A673 (cell line): Measurements from ENCODE around the gene ANKRD16. TPM values are rescaled to one million over a fixed set of nuclear protein-coding genes. Genes with fewer than 3 reads are reported as not detected.

Experiments used
- BruUV-seq: library from RNA; stranded (reverse); fragments of 400-500 nt; replicated peaks from 2 replicates; lab custom pipeline; 2021; lab: Mats Ljungman, UMichigan
- CTCF ChIA-PET: fragments of 300-600 bp; sonication (Branson Sonifier 250); formaldehyde crosslinking; loops from one replicate; lab custom pipeline; 2022; ENCODE audit warnings: antibody characterized with exemption; lab: Charles Lee
- POLR2A ChIA-PET: fragments of 300-600 bp; sonication (Branson Sonifier 250); formaldehyde crosslinking; loops from one replicate; lab custom pipeline; 2022; ENCODE audit warnings: antibody characterized with exemption; ENCODE audit not compliant: low non-redundant PET; lab: Charles Lee
- DNase-seq: peaks from one replicate; pipeline ENCODE4 v3.0.0-alpha.2; 2015; ENCODE audit warnings: low spot score
- H3K27ac ChIP-seq: fragments of 200-600 bp; sonication (generic); 2 replicates; pipeline ENCODE4 v1.5.1; 2016; ENCODE audit warnings: mixed run types, low read depth, mild to moderate bottlenecking, mixed read lengths, antibody characterized with exemption, low read length; ENCODE audit not compliant: poor library complexity, severe bottlenecking
- H3K27me3 ChIP-seq: fragments of 200-600 bp; sonication (generic); replicated peaks from 2 replicates; pipeline ENCODE4 v1.6.1; 2017; ENCODE audit warnings: mixed run types, low read depth, mild to moderate bottlenecking, mixed read lengths, antibody characterized with exemption, low read length; ENCODE audit not compliant: insufficient read depth, poor library complexity
- H3K36me3 ChIP-seq: fragments of 200-600 bp; sonication (generic); 2 replicates; pipeline ENCODE4 v1.6.1; 2016; ENCODE audit warnings: mixed run types, mild to moderate bottlenecking, mixed read lengths, antibody characterized with exemption, low read length; ENCODE audit not compliant: insufficient read depth, poor library complexity, severe bottlenecking
- H3K4me1 ChIP-seq: fragments of 200-600 bp; sonication (generic); 2 replicates; pipeline ENCODE4 v1.6.1; 2017; ENCODE audit warnings: mixed run types, mild to moderate bottlenecking, mixed read lengths, antibody characterized with exemption, low read length; ENCODE audit not compliant: insufficient read depth, poor library complexity, severe bottlenecking
- H3K4me3 ChIP-seq: fragments of 200-600 bp; sonication (generic); 2 replicates; pipeline ENCODE4 v1.5.1; 2016; ENCODE audit warnings: low read depth, mixed run types, mild to moderate bottlenecking, mixed read lengths, low read length; ENCODE audit not compliant: poor library complexity, severe bottlenecking
- H3K9me3 ChIP-seq: fragments of 200-600 bp; sonication (generic); 2 replicates; pipeline ENCODE4 v1.6.1; 2016; ENCODE audit warnings: mixed run types, low read depth, mild to moderate bottlenecking, mixed read lengths, antibody characterized with exemption, low read length; ENCODE audit not compliant: poor library complexity, severe bottlenecking
- EZH2 ChIP-seq: fragments of 200-600 bp; sonication (generic); IDR thresholded peaks from 2 replicates; pipeline ENCODE4 v1.6.1; 2017; ENCODE audit warnings: borderline replicate concordance, low read depth, mild to moderate bottlenecking, mixed read lengths, antibody characterized with exemption, low read length; ENCODE audit not compliant: poor library complexity, severe bottlenecking
- intact Hi-C: fragments of 100-400 bp; cut with micrococcal nuclease; formaldehyde crosslinking; loops from one replicate; pipeline ENCODE4 v1.10.0; 2022; ENCODE audit not compliant: unreplicated experiment
- total RNA-seq: library from RNA; stranded (reverse); gene quantifications from 2 replicates; pipeline ENCODE4 v1.2.3, GENCODE V29; 2021
- TF ChIP-seq, protein P1 (sequence below): fragments of 300-800, 200-600 bp; sonication (generic); conservative IDR thresholded peaks from 2 replicates; pipeline ENCODE4 v1.5.1; 2017; ENCODE audit warnings: low read depth, mild to moderate bottlenecking, antibody characterized with exemption, low read length, moderate library complexity, mixed read lengths

The ANKRD16 gene
- total RNA-seq, 1 experiment from 2014 or later: 16.2 TPM

GRCh38 chr10:5929442-5929841 lies 39.7 kb upstream of the ANKRD16 start:
- no peaks in the 10 kb centered on the region for H3K9me3 ChIP-seq
- ChIA-PET CTCF (no interaction called here), POLR2A (no interaction called here)
- intact Hi-C loops: no loop called here
- DNase-seq: no peak
- H3K4me3 ChIP-seq: no peak overlapping the region
- H3K27me3 ChIP-seq: no peaks in the 10 kb centered on the region
- no peaks in the 10 kb centered on the region for H3K4me1 ChIP-seq
- H3K27ac ChIP-seq: no peak overlapping the region
- TF ChIP-seq, protein P1, sequence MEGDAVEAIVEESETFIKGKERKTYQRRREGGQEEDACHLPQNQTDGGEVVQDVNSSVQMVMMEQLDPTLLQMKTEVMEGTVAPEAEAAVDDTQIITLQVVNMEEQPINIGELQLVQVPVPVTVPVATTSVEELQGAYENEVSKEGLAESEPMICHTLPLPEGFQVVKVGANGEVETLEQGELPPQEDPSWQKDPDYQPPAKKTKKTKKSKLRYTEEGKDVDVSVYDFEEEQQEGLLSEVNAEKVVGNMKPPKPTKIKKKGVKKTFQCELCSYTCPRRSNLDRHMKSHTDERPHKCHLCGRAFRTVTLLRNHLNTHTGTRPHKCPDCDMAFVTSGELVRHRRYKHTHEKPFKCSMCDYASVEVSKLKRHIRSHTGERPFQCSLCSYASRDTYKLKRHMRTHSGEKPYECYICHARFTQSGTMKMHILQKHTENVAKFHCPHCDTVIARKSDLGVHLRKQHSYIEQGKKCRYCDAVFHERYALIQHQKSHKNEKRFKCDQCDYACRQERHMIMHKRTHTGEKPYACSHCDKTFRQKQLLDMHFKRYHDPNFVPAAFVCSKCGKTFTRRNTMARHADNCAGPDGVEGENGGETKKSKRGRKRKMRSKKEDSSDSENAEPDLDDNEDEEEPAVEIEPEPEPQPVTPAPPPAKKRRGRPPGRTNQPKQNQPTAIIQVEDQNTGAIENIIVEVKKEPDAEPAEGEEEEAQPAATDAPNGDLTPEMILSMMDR: no peak
- TF ChIP-seq EZH2: no peak
- no TSS peak for BruUV-seq
- peaks cover 65% of the 10 kb centered on the region for H3K36me3 ChIP-seq

- Histone ChIP-seq H3K36me3 (peaks cover 82% of the 10 kb centered on the region), H3K9me3 (no peaks in the 10 kb centered on the region), H3K4me3 (no peak overlapping the region), H3K4me1 (no peaks in the 10 kb centered on the region), H3K27me3 (no peaks in the 10 kb centered on the region), H3K27ac (no peak overlapping the region)
- intact Hi-C loops: no loop called here
- TF ChIP-seq EZH2: no peak
- TF ChIP-seq, protein P1: no peak
- BruUV-seq: no TSS peak
- DNase-seq: no peak
- ChIA-PET CTCF (no interaction called here), POLR2A (interaction anchor here (0.6 kb wide), 1 partner anchor 241 kb away, joined by 3 read pairs; no protein-coding TSS in a partner anchor)
Observed at GRCh38 chr10:5927306-5927705, 37.6 kb upstream of the ANKRD16 start.

- intact Hi-C loops: no loop called here
- TF ChIP-seq, protein P1: no peak
- TF ChIP-seq EZH2: no peak
- Histone ChIP-seq H3K9me3 (no peaks in the 10 kb centered on the region), H3K4me1 (no peaks in the 10 kb centered on the region), H3K27ac (no peak overlapping the region), H3K36me3 (peaks cover 79% of the 10 kb centered on the region), H3K27me3 (no peaks in the 10 kb centered on the region), H3K4me3 (no peak overlapping the region)
- CTCF ChIA-PET: no interaction called here
- POLR2A ChIA-PET: no interaction called here
- DNase-seq: no peak
- BruUV-seq: no TSS peak
Observed at GRCh38 chr10:5924889-5925288, 35.2 kb upstream of the ANKRD16 start.
